Measurements from ENCODE around the gene RELCH. TPM values are rescaled to one million over a fixed set of nuclear protein-coding genes. Genes with fewer than 3 reads are reported as not detected.

Gene RELCH
- total RNA-seq, 8 experiments from 2014 or later, result 24.1 to 41.9 (median 31.3) TPM

GRCh38 chr18:62343316-62343715 is 156.3 kb downstream of the RELCH start:
- H3K27ac ChIP-seq, result no peak overlapping the region
- WGBS, 10 experiments, result 81 to 98% (median 91%) methylated on average over 4 to 8 of the region's 8 CpGs; no CpG with 5 or more reads in 1 of the 10 experiments
- in situ Hi-C loops (cut with MboI; ENCODE audit: low pct_unique_long_range_greater_than_20kb in 2 of 9, low sequenced_read_pairs in 9 of 9, unreplicated experiment in 9 of 9), result no loop called here
- no peak for ATAC-seq (replicated peaks in 6 of 8)
- H3K4me1 ChIP-seq (replicated peaks in 1 of 2), result peaks cover 2 to 10% of the 10 kb centered on the region in 2 donors
- H3K4me3 ChIP-seq, result no peak overlapping the region

DNA sequence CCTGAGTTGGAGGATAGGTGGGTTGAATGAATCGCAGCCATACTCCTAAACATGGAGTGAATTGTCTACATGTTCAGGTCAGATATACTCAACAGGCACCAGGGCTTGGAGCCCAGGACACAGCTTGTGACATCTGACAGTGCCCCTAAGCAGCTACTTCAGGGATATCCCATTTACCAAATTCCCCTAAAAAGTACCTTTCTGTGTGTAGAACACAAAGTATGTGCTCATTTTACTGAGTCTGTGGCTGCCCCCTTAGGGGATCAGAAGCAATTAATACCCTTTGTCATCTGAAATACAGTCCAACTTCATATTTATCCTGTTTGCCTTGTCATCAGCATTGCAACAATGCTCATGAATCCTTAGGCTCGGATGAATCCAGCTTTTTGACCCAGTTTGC is 158.9 kb downstream of the RELCH start:
- no peak overlapping the region for H3K4me3 ChIP-seq
- no peak overlapping the region for H3K27ac ChIP-seq
- no peak for ATAC-seq (replicated peaks in 6 of 8)
- 20 to 100% (median 93%) methylated on average over 1 to 2 of the region's 2 CpGs; no CpG with 5 or more reads in 1 of the 10 experiments for WGBS, 10 experiments
- peaks cover 2 to 10% of the 10 kb centered on the region in 2 donors for H3K4me1 ChIP-seq (replicated peaks in 1 of 2)
- in situ Hi-C loops (cut with MboI; ENCODE audit: low pct_unique_long_range_greater_than_20kb in 2 of 9, low sequenced_read_pairs in 9 of 9, unreplicated experiment in 9 of 9), result no loop called here

DNA sequence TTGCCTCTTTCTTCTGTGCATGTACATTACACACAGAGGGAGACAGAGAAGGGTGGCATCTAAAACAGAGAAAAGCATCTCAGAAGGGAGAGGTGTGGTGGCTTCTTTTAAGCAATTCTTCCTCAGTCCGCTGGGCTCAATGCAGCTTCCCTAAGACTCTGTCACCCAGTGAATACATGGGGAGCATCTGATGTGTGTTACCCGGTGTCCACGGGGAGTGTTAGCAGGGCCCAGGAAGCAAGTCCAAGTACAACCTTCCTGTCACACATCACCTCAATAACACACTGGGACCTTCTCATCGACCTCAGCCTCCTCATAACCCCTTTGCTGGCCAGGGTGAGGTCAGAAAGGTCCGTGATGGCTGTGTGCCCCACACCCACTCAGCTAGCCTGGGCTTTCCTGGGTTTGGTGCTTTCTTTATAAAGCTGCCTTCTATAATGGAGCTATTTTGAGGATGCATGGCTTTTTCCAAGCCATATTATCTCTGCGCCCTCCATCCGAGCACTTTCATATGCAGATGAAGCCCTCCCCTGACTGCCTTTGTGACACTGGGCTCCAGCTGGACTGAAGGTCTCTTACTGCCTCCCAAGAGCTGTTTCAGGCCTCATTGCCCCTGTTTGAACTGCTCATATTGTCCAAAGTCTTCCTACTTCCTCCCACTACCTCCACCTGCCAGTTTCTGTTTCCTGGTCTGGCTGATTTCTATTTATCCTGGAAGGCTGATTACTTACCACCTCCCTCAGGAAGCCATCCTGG is 159.5 kb downstream of the RELCH start:
- peak in 5 of 8 experiments; percentile 22 to 94 (median 86) for ATAC-seq (replicated peaks in 6 of 8)
- Histone ChIP-seq H3K27ac (peak overlapping the region in 1 of 2 donors; percentile 33), H3K4me3 (no peak overlapping the region), H3K4me1 (replicated peaks in 1 of 2) (peaks cover 2 to 7% of the 10 kb centered on the region in 2 donors)
- in situ Hi-C loops (cut with MboI; ENCODE audit: low pct_unique_long_range_greater_than_20kb in 2 of 9, low sequenced_read_pairs in 9 of 9, unreplicated experiment in 9 of 9), result no loop called here
- 0 to 100% (median 39%) methylated on average over 1 to 3 of the region's 7 CpGs; no CpG with 5 or more reads in 2 of the 10 experiments for WGBS, 10 experiments

DNA sequence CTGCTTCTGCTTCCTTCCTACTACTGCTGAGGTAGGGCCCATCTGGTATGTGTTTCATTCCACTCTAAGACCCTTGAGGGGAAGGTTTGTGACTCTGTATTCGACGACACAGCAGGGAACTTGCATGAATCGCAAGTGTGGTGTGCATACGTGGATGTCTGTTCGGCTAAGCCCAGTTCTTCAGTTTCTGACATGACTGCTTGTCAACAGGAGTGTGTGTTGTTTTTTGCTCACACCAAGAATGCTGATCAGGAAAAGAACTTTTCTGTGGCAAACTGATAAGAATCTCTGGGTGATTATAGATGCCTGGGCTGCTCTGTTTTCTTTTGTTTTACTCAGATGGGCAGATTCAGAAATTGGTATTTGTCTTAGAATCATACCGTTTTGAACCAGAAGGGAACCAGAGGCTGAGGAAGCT is 160.0 kb downstream of the RELCH start:
- 13 to 60% (median 23%) methylated on average over 1 to 5 of the region's 6 CpGs; no CpG with 5 or more reads in 3 of the 10 experiments for WGBS, 10 experiments
- in situ Hi-C loops (cut with MboI; ENCODE audit: low pct_unique_long_range_greater_than_20kb in 2 of 9, low sequenced_read_pairs in 9 of 9, unreplicated experiment in 9 of 9), result no loop called here
- ATAC-seq (replicated peaks in 6 of 8), result peak in 3 of 8 experiments; percentile 8 to 46 (median 36)
- H3K4me1 ChIP-seq (replicated peaks in 1 of 2), result peaks cover 2 to 6% of the 10 kb centered on the region in 2 donors
- H3K27ac ChIP-seq, result no peak overlapping the region
- H3K4me3 ChIP-seq, result no peak overlapping the region

DNA sequence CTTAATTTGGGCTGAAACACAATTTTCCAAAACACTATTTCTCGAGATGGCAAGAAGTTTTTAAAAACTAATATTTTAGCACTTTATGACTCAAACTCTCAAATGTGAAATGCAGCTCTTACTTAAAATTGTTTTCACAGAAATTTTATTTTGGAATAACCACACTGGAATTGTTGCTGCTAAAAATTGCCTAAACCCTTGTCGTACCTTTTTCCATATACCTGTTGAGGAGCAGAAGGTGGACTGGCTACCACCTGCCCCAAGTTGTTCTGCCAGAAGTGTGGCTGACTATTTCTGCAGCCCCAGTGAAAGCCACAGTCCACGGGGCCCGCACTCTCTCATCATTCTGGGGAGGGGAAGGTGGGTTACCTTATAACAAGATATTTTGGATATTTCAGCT is 161.4 kb downstream of the RELCH start:
- no peak overlapping the region for H3K27ac ChIP-seq
- peaks cover 2 to 6% of the 10 kb centered on the region in 2 donors for H3K4me1 ChIP-seq (replicated peaks in 1 of 2)
- 20 to 100% (median 86%) methylated on average over 1 to 4 of the region's 4 CpGs; no CpG with 5 or more reads in 1 of the 10 experiments for WGBS, 10 experiments
- no peak overlapping the region for H3K4me3 ChIP-seq
- in situ Hi-C loops (cut with MboI; ENCODE audit: low pct_unique_long_range_greater_than_20kb in 2 of 9, low sequenced_read_pairs in 9 of 9, unreplicated experiment in 9 of 9), result no loop called here
- no peak for ATAC-seq (replicated peaks in 6 of 8)

- 44 to 90% (median 67%) methylated on average over 1 to 7 of the region's 7 CpGs; no CpG with 5 or more reads in 2 of the 10 experiments for WGBS, 10 experiments
- no peak for ATAC-seq (replicated peaks in 6 of 8)
- Histone ChIP-seq H3K27ac (no peak overlapping the region), H3K4me3 (no peak overlapping the region), H3K4me1 (replicated peaks in 1 of 2) (no peaks in the 10 kb centered on the region)
- in situ Hi-C loops (cut with MboI; ENCODE audit: low pct_unique_long_range_greater_than_20kb in 2 of 9, low sequenced_read_pairs in 9 of 9, unreplicated experiment in 9 of 9), result no loop called here
Observed at GRCh38 chr18:62353170-62353569, 166.1 kb downstream of the RELCH start.

- no peaks in the 10 kb centered on the region for H3K4me1 ChIP-seq (replicated peaks in 1 of 2)
- no peak for ATAC-seq (replicated peaks in 6 of 8)
- no peak overlapping the region for H3K4me3 ChIP-seq
- H3K27ac ChIP-seq, result no peak overlapping the region
- in situ Hi-C loops (cut with MboI; ENCODE audit: low pct_unique_long_range_greater_than_20kb in 2 of 9, low sequenced_read_pairs in 9 of 9, unreplicated experiment in 9 of 9), result no loop called here
- 50 to 98% (median 87%) methylated on average over 2 to 15 of the region's 29 CpGs; no CpG with 5 or more reads in 4 of the 10 experiments for WGBS, 10 experiments
Observed at GRCh38 chr18:62354151-62354550, 167.1 kb downstream of the RELCH start.

- Histone ChIP-seq H3K4me1 (replicated peaks in 1 of 2) (no peaks in the 10 kb centered on the region), H3K4me3 (no peak overlapping the region), H3K27ac (no peak overlapping the region)
- in situ Hi-C loops (cut with MboI; ENCODE audit: low pct_unique_long_range_greater_than_20kb in 2 of 9, low sequenced_read_pairs in 9 of 9, unreplicated experiment in 9 of 9), result no loop called here
- WGBS, 10 experiments, result 20 to 92% (median 76%) methylated on average over 1 to 5 of the region's 5 CpGs
- ATAC-seq (replicated peaks in 6 of 8), result no peak
Observed at GRCh38 chr18:62357079-62357719, 170.1 kb downstream of the RELCH start.

Other genes starting within 250 kb of the RELCH start
- gene PIGN, start 199 bp upstream of the RELCH start, total RNA-seq, result 10 to 100 TPM; 10.3 to 38.8 (median 15.6) TPM
- gene TNFRSF11A, start 138.1 kb downstream of the RELCH start, total RNA-seq, result 10 to 100 TPM in 1 of 8 experiments, 1 to 10 TPM in 1, under 1 TPM in 6; 0.05 to 13.2 (median 0.41) TPM